Upper lobe of left lung (tissue), 4 donors: Measurements from ENCODE around the gene HNMT.
"Not testable (repeated sequence)": the region's sequence is repeated elsewhere in the genome, so short reads cannot be mapped to it uniquely, and the experiment has no call there.

Source experiments
- POLR2A ChIP-seq, 4 donors: fragments of 450-650 bp; IDR thresholded peaks; one replicate each; pipeline ENCODE4 v1.5.1; 2016 to 2017; ENCODE audit warnings: antibody characterized with exemption in 4 of 4, mild to moderate bottlenecking in 2 of 4
- POLR2AphosphoS5 ChIP-seq, 2 donors: sonication (generic); formaldehyde crosslinking; IDR thresholded peaks; one replicate each; pipeline ENCODE4 v1.5.1; 2017; ENCODE audit warnings: antibody characterized with exemption in 2 of 2
- TF ChIP-seq, protein P1 (sequence below), 6 experiments: fragments of 450-650 bp in 4 of 6; fragments of 200-600 bp in 2 of 6; sonication (generic) in 2 of 6; IDR thresholded peaks; one replicate each; pipeline ENCODE4 v1.5.1; 2016 to 2019; ENCODE audit warnings: antibody characterized with exemption in 6 of 6

DNA sequence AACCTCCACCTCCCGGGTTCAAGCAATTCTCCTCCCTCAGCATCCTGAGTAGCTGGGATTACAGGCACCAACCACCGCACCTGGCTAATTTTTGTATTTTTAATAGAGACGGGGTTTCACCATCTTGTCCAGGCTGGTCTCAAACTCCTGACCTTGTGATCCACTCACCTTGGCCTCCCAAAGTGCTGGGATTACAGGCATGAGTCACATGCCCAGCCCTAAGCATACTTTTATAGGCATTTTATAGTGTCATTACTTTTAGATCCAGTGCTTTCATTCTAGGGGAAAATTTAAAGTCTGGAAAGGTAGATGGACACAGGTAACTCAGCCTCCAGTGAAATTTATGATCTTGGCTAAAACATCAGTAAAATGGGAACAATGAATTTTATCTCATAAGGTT, 7.0 kb downstream of the HNMT start:
- not testable (repeated sequence) for TF ChIP-seq POLR2AphosphoS5, POLR2A (IDR thresholded peaks at IDR 0.05)
- TF ChIP-seq, protein P1, sequence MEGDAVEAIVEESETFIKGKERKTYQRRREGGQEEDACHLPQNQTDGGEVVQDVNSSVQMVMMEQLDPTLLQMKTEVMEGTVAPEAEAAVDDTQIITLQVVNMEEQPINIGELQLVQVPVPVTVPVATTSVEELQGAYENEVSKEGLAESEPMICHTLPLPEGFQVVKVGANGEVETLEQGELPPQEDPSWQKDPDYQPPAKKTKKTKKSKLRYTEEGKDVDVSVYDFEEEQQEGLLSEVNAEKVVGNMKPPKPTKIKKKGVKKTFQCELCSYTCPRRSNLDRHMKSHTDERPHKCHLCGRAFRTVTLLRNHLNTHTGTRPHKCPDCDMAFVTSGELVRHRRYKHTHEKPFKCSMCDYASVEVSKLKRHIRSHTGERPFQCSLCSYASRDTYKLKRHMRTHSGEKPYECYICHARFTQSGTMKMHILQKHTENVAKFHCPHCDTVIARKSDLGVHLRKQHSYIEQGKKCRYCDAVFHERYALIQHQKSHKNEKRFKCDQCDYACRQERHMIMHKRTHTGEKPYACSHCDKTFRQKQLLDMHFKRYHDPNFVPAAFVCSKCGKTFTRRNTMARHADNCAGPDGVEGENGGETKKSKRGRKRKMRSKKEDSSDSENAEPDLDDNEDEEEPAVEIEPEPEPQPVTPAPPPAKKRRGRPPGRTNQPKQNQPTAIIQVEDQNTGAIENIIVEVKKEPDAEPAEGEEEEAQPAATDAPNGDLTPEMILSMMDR (IDR thresholded peaks at IDR 0.05), result not testable (repeated sequence)
